Lower leg skin (tissue), 4 donors: ENCODE measurements around the gene COX15. TPM values are rescaled to one million over a fixed set of nuclear protein-coding genes. Genes with fewer than 3 reads are reported as not detected.
"Not testable (repeated sequence)": the region's sequence is repeated elsewhere in the genome, so short reads cannot be mapped to it uniquely, and the experiment has no call there.

ENCODE experiments used
- DNase-seq, 2 donors: peaks; one replicate each; pipeline ENCODE4 v3.0.0-alpha.2; 2019; ENCODE audit warnings: low spot score in 2 of 2
- H3K4me3 ChIP-seq: fragments of 200-600 bp; sonication (generic); 2 replicates; pipeline ENCODE4 v1.5.1; 2017; ENCODE audit warnings: mild to moderate bottlenecking, low read depth; ENCODE audit not compliant: poor library complexity, severe bottlenecking
- CTCF ChIP-seq, 3 donors: fragments of 450-650 bp; IDR thresholded peaks; one replicate each; pipeline ENCODE4 v1.5.1; 2016; ENCODE audit warnings: antibody characterized with exemption in 3 of 3, mild to moderate bottlenecking in 3 of 3, moderate library complexity in 2 of 3
- POLR2A ChIP-seq, 2 donors: fragments of 450-650 bp; IDR thresholded peaks; one replicate each; pipeline ENCODE4 v1.6.1; 2016 to 2017; ENCODE audit warnings: antibody characterized with exemption in 2 of 2, mild to moderate bottlenecking in 1 of 2, moderate library complexity in 1 of 2
- WGBS, 2 donors: methylation state at CpG; one replicate each; pipeline ENCODE4 v1.1.5; 2018; 5-methylcytosine and 5-hydroxymethylcytosine counted together
- intact Hi-C: fragments of 100-400 bp; cut with DNase I; formaldehyde crosslinking; loops from one replicate; pipeline ENCODE4 v1.15.0; 2023; ENCODE audit warnings: low total_unique reads
- total RNA-seq, 4 donors: library from RNA; depleted of rRNA; stranded (reverse); fragments of >200 nt; gene quantifications; one replicate each; pipeline ENCODE4 v1.1.0, GENCODE V29; 2016

The COX15 gene
- total RNA-seq, 4 donors from 2014 or later, result 22.1 to 29.0 (median 24.4) TPM

- 52 to 62% methylated on average over 3 of the region's 3 CpGs for whole genome bisulfite sequencing, 2 donors
- H3K4me3 ChIP-seq, result no peak overlapping the region
- intact Hi-C loops, result no loop called here
- no peak for TF ChIP-seq CTCF (IDR thresholded peaks at IDR 0.05)
- TF ChIP-seq POLR2A (IDR thresholded peaks at IDR 0.05), result no peak
- no peak for DNase-seq
Observed at GRCh38 chr10:99743841-99744240, 11.9 kb upstream of the COX15 start.

GRCh38 chr10:99742701-99743100, 10.8 kb upstream of the COX15 start:
- H3K4me3 ChIP-seq, result no peak overlapping the region
- WGBS, 2 donors, result 60 to 65% methylated on average over 2 of the region's 2 CpGs
- intact Hi-C loops, result no loop called here
- TF ChIP-seq POLR2A (IDR thresholded peaks at IDR 0.05) (no peak), CTCF (IDR thresholded peaks at IDR 0.05) (no peak)
- DNase-seq, result no peak

DNA sequence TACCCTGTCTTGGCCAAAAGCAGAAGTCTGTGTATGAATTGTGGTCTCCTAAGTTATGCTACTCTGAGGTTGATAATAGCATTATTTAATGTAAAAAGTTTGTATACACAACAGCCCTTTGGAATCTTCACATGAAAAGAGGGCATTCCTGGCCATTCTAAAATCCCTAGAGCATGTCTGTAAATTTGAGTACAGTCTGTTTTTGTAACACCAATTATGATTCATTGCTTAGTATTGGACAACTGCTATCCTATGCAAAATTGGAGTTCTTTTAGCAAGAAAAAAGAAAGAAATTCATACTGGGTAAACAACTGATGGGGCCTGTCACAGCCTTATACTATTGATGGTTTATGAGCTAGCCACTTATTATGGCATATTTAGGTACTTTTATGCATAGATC, 10.3 kb upstream of the COX15 start:
- intact Hi-C loops, result no loop called here
- no peak for DNase-seq
- TF ChIP-seq CTCF (IDR thresholded peaks at IDR 0.05) (no peak), POLR2A (IDR thresholded peaks at IDR 0.05) (no peak)
- H3K4me3 ChIP-seq, result no peak overlapping the region

- WGBS, 2 donors, result 98% methylated on average over 3 of the region's 3 CpGs
Observed at GRCh38 chr10:99740933-99741559, 9.1 kb upstream of the COX15 start.

DNA sequence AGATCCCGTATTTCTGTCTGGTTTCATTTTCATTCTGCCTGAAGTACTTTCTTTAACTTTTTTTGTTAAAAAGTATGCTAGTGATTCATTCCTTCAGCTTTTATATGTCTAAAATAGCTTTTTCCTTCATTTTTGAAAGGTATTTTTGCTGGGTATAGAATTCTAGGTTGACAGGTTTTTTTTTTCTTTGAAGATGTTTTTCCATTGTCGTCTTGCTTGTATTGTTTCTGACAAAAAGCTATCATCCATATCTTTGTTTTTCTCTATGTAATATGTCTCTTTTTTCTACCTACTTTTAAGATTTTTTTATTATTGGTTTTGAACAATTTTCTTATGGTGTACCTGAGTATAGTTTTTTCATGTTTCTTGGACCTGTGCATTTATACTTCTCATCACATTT, 8.3 kb upstream of the COX15 start:
- intact Hi-C loops, result no loop called here
- WGBS, 2 donors, result 94 to 99% methylated on average over 2 of the region's 2 CpGs

More at GRCh38 chr10:99740933-99741559, 9.1 kb upstream of the COX15 start:
- no peak for DNase-seq
- no peak overlapping the region for H3K4me3 ChIP-seq
- intact Hi-C loops, result no loop called here
- TF ChIP-seq CTCF (IDR thresholded peaks at IDR 0.05) (no peak), POLR2A (IDR thresholded peaks at IDR 0.05) (no peak)

GRCh38 chr10:99734111-99734510, 2.2 kb upstream of the COX15 start:
- WGBS, 2 donors, result 95 to 99% methylated on average over 10 of the region's 10 CpGs
- DNase-seq, intact Hi-C loops, H3K4me3 ChIP-seq: not testable (repeated sequence)

More for the DNA sequence above, 8.3 kb upstream of the COX15 start:
- DNase-seq, result no peak
- TF ChIP-seq CTCF (IDR thresholded peaks at IDR 0.05) (no peak), POLR2A (IDR thresholded peaks at IDR 0.05) (no peak)
- H3K4me3 ChIP-seq, result no peak overlapping the region
